GM19025 (cell line): Measurements from ENCODE around the gene CCDC8.
"Not testable (repeated sequence)": the region's sequence is repeated elsewhere in the genome, so short reads cannot be mapped to it uniquely, and the experiment has no call there.

ENCODE experiments used
- ATAC-seq: cut with Tn5 transposase; IDR thresholded peaks from one replicate; pipeline ENCODE4 v1.9.1; 2021; ENCODE audit warnings: mild to moderate bottlenecking, low read depth, moderate library complexity; ENCODE audit not compliant: unreplicated experiment

Gene CCDC8

DNA sequence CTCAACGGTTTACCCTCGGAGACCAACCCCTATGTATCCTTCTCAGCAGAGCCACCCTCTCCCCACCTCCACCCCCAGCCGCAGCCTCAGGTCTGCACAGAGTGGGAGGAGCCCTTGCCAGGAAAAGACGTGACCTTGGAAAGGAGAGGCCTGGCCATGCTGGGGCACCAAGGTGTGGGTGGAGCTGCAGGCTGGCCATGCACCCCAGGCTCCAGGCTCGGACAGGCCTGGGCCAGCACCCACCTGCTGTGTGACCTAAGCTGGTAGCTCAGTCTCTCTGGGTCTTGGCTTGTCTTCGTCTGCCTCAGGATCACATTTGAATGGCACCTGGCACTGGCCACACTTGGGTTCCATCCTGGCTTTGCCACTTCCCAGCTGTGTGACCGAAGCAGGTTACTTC lies 29.5 kb downstream of the CCDC8 start:
- no peak for ATAC-seq

DNA sequence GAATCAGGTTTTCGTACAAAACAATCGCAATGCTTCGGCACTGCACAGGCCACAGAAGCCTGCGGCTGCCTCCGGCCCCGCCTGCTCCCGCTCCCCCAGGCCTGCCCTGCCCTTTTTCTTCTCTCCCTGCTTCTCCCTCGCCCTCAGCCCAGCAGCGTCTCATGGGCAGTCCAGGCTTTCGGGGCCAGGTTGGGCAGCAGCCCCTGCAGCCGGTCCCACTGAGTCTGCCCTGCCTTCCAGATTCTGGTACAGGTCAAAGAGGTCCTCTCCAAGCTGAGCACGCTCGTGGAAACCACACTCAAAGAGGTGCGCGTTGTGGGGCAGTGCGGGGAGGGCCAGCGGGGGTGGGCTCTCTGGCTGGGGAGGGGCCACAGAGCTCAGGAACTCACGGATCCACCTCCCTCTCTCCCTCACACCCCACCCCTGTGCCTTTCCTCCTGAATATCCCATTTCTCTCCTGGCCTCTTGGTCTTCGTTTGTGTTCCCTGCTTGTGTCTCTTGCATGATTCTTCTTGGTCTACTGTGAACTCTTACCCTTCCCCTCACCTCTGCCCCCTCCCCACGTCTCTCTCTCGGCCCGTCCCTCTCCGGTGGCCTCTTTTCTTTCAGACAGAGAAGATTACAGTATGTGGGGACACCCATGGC lies 30.1 kb downstream of the CCDC8 start:
- no peak for ATAC-seq

DNA sequence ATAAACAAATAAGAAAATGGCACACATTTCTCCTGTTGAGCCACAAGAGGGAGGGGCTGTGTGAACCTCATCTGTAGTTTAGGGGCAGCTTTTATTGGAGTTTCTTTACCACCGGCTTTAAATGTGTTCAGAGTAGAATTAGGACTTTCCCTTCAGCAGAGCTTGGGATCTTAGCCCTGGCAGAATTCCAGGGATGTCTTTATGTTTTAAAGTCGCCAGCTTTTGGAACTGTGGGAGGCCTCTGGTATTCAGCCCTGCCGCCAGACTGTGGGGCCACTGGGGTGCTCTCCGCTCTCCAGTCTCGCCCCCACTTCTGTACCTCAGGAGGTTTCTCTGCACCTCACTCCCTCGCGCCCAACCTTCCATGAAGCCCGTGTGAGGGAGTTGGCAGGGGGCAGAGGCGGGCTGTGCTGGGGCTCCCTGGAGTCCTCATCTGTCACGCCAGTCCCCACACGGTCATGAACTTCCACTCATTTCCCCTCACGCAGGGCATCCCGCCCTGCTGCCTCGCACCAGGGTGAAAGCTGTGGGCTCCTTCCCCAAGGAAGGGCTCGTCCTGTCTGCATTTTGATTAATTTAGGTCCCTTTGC lies 31.5 kb downstream of the CCDC8 start:
- ATAC-seq, result no peak

DNA sequence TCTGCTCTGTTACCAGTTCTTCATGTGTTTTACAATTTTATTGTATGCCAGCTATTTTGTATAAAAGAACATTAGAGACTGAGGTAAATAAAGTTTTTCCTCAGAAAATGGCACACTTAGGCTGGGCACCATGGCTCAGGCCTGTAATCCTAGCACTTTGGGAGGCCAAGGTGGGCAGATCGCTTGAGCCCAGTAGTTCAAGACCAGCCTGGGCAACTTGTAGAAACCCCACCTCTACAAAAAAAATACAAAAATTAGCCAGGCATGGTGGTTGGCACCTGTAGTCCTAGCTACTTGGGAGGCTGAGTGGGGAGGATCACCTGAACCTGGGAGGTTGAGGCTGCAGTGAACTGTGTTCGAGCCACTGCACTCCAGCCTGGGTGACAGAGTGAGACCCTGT lies 32.0 kb downstream of the CCDC8 start:
- no peak for ATAC-seq

DNA sequence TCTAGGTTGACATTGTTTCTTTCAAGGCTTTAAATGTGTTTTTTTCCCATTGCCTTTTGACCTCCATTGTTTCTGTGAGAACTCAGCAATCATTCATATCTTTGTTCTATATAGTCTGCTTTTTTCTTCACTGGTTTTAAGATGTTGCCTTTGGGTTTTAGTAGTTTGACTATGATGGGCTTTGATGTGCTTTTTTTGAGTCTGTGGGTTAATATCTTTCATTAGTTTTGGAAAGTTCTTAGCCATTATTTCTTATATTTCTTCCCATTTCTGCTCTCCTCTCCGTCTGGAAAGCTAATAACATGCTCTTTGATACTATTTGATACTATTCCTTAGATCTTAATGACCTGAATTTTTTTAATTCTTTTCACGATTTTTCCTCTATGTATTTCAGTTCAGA lies 32.7 kb downstream of the CCDC8 start:
- ATAC-seq, result no peak

DNA sequence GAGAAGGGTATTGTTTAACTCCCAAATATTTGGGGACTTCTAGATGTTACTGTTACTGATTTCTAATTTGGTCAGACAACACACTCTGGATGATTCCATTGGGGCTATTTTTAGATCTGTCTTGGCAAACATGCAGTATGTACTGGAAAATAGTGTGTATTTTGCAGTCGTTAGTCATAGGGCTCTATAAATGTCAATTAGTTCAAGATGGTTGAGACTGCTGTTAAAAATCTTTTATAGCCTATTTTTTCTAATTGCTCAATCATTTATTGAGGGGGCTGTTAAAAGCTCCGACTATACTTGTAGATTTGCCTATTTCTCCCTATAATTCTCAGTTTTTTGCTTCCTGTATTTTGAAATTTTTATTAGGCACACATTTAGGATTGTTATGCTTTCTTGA lies 35.1 kb downstream of the CCDC8 start:
- no peak for ATAC-seq

DNA sequence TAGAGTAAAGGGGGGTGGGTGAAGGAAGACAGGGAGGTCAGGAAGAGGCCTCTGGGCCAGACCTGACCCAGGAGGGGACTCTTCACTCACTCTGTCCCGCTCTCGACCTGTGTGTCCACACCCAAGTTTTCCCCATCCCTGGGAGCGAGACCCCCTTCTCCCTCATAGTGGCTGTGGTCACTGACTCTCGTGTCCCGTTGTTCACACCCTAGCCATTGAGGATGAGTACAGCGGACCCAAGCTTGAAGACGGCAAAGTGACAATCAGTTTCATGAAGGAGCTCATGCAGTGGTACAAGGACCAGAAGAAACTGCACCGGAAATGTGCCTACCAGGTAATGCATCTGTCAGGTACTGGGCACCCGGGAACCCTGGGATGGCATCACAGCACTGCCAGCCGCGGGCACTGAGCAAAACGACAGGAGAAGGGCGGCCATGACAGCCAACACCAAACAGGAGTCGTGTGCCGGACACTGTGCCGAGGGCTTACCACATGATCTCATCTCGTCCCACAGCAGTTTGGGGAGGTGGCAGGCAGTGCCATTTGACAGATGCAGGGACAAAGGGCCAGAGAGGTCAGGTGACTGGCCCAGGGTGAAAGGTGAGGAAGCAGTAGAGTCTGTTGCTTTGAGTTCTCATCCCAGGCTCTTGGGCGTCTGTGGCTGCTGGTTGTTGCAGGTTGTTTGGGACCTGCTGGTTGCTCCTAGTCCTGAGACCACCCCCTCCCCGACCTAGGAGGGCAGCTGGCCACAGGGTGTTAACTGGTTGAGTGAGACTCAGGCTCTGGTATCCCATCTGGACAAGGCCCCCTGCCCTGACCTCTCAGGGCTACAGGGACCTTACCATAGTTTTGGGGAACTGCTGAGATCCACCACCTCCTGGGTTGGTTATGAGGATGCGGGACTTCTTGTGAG lies 36.9 kb downstream of the CCDC8 start:
- no peak for ATAC-seq

DNA sequence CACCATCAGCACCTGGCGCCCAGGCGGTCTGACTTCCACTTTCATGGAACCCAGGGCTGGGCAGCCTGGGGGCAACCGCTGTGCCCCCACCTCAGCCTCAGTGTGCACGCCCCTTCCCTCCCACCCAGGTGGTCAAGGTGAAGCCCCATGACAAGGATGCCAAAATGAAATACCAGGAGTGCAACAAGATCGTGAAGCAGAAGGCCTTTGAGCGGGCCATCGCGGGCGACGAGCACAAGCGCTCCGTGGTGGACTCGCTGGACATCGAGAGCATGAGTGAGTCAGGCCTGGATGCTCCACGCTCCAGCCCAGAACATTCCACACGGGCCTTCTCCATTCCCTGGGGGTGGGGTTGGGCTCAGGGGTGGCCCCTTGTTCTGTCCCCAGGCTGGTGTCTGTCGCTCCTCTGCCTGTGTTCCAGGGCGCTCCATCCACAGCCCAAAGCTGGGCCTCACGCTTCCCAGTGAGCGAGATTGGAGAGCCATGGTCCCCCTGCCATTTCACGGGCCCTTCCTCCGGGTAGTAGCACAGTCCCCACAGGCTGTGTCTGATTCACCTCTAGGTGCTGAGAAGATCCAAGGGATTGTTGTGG lies 37.8 kb downstream of the CCDC8 start:
- not testable (repeated sequence) for ATAC-seq

DNA sequence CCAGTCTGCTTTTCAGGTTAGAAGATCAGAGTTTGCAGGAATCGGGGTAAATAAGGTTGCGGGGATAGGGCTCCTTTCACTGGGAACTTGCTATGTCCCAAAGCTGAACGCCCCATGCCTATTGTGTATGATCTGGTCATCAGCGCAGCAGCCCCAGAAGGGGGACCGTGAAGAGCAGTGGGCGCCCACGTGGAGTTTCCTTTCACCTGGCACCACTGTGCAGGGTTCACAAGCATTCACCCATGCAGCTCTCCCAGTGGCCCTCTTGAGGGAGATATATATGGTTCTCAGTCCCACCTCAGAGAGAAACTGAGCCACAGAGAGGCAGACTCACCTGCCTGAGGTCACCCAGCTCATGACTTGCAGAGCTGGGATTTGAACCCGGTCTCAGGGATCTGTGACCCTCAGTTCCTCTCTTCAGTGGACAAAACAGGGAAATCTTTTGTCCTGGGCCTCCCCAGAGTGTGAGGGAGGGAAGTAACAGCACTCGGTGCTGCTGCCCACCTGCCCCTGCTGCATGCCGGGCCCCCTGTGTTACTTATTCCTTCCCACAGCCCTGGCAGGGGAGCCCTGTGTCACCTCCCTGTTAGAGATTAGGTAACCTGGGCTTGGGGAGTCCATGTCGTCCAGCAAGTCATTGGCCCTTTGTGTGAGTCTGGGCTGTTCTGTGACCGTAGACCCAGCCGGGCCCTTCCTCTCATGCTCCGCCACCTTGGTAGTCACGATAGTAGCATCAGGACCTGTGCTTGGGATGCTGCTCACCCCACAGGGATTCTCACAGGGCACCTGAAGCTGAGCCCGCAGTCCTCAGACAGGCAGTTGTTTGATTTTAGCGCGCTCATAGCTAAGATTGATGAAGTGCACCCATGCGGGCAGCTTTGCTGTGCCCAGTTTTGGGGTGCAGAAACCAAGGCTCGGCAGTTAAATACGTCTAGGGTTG lies 38.6 kb downstream of the CCDC8 start:
- ATAC-seq, result no peak

DNA sequence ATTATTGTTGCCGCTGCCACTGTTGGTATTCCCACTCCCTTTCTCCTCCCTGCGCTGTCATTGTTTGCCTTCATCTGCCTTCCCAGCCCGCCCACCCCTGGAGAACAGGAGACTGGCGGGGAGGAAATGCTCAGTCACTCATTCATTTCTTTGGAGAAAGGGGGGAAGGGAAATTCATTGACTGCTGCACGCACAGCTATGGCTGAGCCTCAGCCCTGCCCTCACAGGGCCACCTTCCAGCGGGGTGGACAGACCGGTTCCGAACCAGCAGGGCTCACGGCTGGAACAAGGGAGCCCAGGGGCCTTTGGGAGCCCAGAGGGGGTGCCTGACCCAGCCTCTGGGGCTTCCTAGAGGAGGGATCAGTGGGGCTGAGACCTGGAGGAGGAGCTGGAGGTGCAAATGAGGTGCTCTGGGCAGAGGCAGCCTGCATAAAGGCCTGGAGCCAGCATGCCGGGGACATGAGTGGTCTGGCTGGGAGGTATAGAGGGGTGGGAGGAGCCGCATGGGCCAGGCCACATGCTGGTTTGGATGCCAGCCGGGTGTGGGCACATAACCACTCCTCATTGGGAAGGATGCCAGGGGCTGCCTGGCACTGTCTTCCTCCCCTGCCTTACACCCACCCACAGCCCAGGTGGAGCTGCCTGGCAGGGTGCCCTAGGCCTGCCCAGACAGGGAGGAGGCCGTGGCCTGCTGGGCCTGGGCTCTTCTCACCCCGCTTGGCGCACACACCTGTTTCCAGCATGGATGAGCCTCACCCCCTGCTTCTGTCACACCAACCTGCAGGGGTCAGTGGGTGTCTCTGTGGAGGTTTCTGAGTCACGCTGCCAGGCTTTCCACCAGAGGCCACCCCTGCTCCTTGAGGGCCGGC lies 39.6 kb downstream of the CCDC8 start:
- ATAC-seq, result no peak

DNA sequence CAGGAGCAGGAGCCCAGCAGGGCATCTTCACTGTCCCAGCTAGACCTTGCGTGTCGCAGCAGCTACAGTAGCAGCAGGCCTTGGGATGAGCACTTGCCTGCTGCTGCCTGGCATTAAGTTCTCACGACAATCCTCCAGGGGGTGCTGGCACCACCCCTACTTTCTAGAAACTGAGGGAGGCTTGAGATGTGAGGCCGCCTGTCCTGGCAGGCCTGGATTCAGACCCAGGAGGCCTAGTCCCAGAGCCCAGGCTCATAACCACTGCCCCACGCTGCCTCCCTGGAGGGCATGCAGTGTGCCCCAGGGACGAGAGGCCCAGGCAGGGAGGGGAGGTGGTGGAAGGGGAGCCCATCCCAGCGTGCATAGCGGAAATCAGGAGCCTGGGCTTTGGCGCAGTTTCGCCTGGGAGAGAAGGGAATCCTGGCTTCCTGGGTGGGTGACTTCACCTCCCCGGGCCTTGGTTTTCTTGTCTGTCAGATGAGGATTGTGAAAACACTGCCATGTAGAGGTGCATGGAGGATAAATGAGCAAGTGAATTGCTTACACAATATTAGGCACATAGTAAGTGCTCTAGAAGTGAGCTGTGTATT lies 40.4 kb downstream of the CCDC8 start:
- ATAC-seq, result no peak

DNA sequence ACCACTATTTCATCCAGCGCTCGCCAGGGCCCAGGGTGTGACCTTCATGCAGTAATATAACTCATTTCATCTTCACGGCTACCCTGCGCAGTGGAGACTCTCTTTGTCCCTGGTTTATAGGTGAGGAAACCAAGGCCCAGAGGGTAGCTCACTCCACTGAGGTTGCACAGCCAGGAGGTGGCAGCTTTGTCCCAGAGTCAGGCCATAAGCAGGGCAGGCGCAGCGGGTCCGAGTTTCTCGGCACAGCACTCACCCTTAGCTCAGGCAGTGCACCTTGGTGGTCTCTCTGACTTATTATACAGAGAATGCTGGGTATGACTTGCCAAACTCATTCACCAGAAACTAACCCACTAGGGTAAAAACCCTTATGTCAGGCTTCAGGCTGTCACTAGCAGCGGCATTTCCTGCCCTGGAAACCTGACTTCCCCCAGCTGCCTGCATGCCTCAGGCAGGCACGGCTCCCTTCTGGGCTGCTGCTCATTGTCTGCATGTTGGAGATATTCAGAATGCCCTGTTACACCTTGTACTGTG lies 41.9 kb downstream of the CCDC8 start:
- no peak for ATAC-seq

DNA sequence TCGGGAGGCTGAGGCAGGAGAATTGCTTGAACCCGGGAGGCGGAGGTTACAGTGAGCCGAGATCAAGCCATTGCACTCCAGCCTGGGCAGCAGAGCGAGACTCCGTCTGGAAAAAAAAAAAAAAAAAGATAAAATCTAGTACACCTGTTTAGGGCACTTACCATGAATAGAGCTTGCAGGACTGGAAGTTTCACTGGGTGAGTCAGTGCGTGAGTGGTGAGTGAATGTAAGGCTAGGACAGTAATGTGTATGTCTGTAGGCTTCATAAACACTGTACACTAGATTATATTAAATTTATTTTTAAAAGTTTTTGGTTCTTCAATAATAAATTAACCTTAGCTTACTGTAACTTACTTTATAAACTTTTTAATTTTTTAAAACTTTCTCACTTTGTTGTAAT lies 43.5 kb downstream of the CCDC8 start:
- ATAC-seq, result no peak

DNA sequence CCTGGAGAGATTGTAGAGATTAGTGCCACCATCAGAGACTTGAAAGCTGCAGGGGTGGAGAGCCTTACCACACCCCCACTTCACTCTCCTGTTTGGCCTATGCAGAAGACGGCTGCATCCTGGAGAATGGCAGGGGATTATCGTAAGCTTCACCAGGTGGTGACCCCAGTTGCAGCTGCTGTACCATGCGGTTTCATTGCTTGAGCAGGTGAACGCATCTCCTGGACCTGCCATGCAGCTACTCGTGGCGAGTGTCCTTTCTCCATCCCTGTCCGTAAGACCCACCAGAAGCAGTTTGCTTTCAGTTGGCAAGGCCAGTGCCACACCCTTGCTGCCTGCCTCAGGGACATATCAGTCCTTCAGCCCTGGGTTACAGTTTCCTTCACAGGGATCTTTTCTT lies 45.2 kb downstream of the CCDC8 start:
- ATAC-seq, result no peak

DNA sequence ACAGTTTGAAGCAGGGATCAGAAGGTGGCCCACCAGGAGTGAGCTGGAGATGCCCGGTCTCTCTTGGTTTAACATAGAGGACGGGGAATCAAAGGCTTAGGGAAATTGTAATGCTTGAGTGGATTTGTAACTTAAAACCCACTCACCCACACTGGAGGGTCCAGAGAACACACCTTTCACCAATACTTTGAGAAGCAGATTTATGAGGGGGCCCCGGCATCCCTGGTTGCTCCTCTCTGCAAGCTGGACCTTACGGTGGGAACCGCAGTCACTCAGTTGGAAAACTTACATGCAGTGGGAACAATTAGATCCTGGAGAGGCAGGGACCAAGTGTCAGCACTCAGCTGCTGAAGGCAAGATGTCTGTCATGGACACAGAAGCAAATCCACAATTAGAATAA lies 45.9 kb downstream of the CCDC8 start:
- ATAC-seq, result no peak

DNA sequence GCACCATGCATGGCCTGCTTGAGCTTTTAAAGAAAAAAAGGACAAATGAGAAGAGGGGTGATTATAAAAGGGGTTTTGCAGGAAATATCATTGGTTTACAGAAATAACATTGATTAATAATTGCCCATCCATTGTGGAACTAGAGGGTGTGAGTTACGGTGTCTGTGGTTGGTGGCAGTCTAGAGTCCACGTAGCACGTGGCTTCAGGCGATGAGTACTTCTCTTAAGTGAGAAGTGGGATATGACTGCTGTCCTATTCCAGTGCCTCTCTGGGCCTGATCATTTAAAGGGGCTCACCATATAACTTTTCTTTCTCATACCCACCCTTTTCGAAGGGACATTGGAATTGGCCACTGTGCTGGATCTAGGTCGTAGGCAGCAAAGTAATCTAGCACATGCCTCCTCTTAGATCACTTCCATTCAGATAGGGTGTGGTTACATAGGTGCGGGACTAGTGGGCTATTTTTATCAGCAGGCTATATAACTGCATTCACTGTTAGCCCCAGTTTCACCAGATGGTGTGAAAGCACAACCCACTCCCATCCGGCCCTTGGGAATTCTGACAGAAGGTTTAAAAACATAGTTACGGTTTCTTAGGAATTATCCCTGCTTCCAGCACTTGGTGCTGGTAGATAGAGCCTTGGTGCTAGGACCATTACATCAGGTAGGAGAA lies 46.6 kb downstream of the CCDC8 start:
- ATAC-seq, result no peak

DNA sequence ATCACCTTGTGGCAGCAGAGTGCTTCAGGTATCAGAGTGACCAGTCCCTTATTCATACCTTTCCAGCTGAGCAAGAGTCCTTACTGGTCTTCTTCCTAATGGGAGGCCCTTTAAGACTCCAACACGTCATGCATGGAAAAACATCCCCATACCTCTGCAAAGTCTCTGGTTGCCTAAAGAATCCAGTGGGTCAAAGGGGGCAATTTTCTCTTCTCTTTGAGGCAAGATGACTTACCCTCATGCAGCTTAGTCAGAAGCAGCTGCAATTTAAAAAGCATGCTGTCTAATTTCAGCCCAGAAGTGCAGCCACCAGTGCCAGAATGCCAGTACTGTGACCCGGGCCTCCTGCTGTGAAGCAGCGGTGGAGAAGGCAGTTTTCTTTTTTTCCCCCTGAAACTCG lies 47.8 kb downstream of the CCDC8 start:
- no peak for ATAC-seq

DNA sequence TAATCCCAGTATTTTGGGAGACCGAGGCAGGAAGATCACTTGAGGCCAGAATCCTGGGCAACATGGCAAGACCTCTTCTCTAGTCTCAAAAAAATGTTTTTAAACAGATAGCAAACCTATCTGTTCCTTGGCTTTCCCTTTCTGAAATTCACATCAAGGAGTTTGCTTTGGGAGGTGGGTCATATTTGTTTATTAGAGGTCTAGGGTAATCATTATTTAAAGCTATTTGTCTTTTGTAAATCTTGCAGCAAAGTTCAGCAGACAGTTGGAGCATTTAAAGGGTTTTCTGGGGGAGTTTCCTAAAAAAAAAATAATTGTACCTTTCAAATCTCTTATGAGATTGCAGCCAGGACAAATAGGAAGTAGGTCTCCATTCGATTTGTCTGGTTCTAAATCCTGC lies 49.0 kb downstream of the CCDC8 start:
- ATAC-seq, result no peak
